Activated CD8-positive, alpha-beta T cell treated with anti-CD3 and anti-CD28 coated beads for 36 hours (primary cell): ENCODE results near the gene SLC27A1. TPM values are rescaled to one million over a fixed set of nuclear protein-coding genes. Genes with fewer than 3 reads are reported as not detected.
"Not testable (repeated sequence)": the region's sequence is repeated elsewhere in the genome, so short reads cannot be mapped to it uniquely, and the experiment has no call there.

Experiments
- ATAC-seq: fragments of 200-7000 bp; cut with Tn5 transposase; one replicate; pipeline ENCODE4 v1.10.0; 2021; ENCODE audit warnings: mild to moderate bottlenecking, moderate library complexity
- CTCF ChIA-PET: fragments of 350-600 bp; sonication (Branson Sonifier 250); formaldehyde crosslinking; loops from one replicate; lab custom pipeline; 2021; ENCODE audit warnings: antibody characterized with exemption; lab: Charles Lee
- POLR2A ChIA-PET: fragments of 350-600 bp; sonication (Branson Sonifier 250); formaldehyde crosslinking; loops from one replicate; lab custom pipeline; 2021; ENCODE audit warnings: antibody characterized with exemption; lab: Charles Lee
- DNase-seq: peaks from one replicate; pipeline ENCODE4 v3.0.0-alpha.2; 2020
- H3K27ac Mint-ChIP-seq: one replicate; pipeline ENCODE4 v1.8.0; 2021; ENCODE audit warnings: mild to moderate bottlenecking, mixed read lengths
- H3K27me3 Mint-ChIP-seq: one replicate; pipeline ENCODE4 v1.8.0; 2021; ENCODE audit warnings: mixed read lengths
- H3K36me3 Mint-ChIP-seq: one replicate; pipeline ENCODE4 v1.8.0; 2021; ENCODE audit warnings: low read depth, mixed read lengths
- H3K4me1 Mint-ChIP-seq: one replicate; pipeline ENCODE4 v1.8.0; 2021; ENCODE audit warnings: low read depth, mixed read lengths
- H3K4me3 Mint-ChIP-seq: one replicate; pipeline ENCODE4 v1.8.0; 2021; ENCODE audit warnings: mild to moderate bottlenecking, moderate library complexity, mixed read lengths
- H3K9me3 Mint-ChIP-seq: one replicate; pipeline ENCODE4 v1.8.0; 2021; ENCODE audit warnings: mixed read lengths
- intact Hi-C: fragments of 100-400 bp; cut with micrococcal nuclease; formaldehyde crosslinking; loops from one replicate; pipeline ENCODE4 v1.10.0; 2022
- total RNA-seq, 2 experiments: library from RNA; stranded (reverse); gene quantifications; one replicate each; pipeline ENCODE4 v1.2.3, GENCODE V29; 2021
- TF ChIP-seq, protein P1 (sequence below): fragments of 200-600 bp; IDR thresholded peaks from one replicate; pipeline ENCODE4 v1.8.0; 2022; ENCODE audit warnings: antibody characterized with exemption, mild to moderate bottlenecking

SLC27A1 gene
- total RNA-seq, 2 experiments from 2014 or later: 3.5 to 3.6 TPM

DNA sequence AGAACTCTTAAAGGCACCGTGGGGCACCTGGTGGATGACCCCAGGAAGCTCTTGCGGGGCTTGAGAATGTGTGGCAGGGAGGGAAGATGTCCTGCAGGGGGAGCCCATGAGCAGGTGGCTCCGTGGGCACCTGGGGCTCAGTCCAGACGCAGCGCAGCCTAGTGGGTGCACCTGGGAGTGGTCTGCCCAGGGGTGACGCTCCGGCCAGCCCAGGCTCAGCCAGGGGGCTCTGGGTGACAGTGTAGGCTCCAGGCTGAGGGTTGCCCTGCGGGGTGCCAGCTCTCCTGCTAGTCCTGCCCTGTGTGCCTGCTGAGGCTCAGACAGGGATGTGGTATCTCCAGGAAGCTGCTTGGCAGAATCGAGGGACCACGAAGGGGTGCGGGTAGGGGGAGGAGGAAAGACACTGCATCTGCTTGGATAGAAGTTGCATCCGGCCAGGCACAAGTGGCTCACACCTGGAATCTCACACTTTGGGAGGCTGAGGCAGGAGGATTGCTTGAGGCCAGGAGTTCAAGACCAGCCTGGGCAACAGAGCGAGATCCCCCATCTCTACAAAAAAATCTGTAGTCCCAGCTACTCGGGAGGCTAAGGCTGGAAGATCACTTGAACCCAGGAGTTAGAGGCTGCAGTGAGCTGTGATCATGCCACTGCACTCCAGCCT lies 26.1 kb downstream of the SLC27A1 start:
- CTCF ChIA-PET: interaction anchor here (0.6 to 4.9 kb wide), 55 partner anchors 8 to 363 kb away, joined by 3 to 32 read pairs (median 5); partner anchors contain the start of genes CCDC194, MVB12A, PGLS and RPL18A
- POLR2A ChIA-PET: interaction anchor here (0.8 to 0.9 kb wide), 3 partner anchors 8 to 60 kb away, joined by 3 to 4 read pairs (median 3); partner anchors contain the start of genes COLGALT1 and PGLS
- intact Hi-C loops: no loop called here
- Mint-ChIP-seq H3K27me3 (no peaks in the 10 kb centered on the region), H3K4me1 (peaks cover 21% of the 10 kb centered on the region), H3K27ac (no peak overlapping the region), H3K9me3 (no peaks in the 10 kb centered on the region), H3K4me3 (no peak overlapping the region), H3K36me3 (no peaks in the 10 kb centered on the region)
- TF ChIP-seq, protein P1, sequence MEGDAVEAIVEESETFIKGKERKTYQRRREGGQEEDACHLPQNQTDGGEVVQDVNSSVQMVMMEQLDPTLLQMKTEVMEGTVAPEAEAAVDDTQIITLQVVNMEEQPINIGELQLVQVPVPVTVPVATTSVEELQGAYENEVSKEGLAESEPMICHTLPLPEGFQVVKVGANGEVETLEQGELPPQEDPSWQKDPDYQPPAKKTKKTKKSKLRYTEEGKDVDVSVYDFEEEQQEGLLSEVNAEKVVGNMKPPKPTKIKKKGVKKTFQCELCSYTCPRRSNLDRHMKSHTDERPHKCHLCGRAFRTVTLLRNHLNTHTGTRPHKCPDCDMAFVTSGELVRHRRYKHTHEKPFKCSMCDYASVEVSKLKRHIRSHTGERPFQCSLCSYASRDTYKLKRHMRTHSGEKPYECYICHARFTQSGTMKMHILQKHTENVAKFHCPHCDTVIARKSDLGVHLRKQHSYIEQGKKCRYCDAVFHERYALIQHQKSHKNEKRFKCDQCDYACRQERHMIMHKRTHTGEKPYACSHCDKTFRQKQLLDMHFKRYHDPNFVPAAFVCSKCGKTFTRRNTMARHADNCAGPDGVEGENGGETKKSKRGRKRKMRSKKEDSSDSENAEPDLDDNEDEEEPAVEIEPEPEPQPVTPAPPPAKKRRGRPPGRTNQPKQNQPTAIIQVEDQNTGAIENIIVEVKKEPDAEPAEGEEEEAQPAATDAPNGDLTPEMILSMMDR: peak; percentile 99
- peak; percentile 92 for DNase-seq
- peak; percentile 100 for ATAC-seq

DNA sequence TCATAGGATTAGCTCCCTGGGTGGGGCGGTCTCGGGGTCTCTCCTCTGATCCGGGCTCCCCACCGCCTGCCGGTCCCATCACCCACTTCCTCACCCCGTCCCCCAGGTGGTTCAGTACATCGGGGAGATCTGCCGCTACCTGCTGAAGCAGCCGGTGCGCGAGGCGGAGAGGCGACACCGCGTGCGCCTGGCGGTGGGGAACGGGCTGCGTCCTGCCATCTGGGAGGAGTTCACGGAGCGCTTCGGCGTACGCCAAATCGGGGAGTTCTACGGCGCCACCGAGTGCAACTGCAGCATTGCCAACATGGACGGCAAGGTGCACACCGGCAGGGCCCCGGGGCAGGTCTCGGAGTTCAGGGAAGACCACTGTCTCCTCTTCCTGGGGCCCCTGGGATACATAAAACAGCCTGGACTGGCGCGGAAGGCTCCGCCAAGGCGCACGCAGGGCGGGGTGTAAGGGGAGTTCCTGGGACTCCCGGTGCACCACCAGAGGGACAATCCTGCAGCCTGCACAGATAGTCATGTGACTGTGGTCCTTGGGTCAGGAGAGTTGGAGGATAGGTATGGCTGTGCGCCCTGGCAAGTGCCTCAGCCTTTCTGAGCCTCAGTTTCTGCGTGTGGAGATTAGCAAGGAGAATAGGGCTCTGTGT lies 26.9 kb downstream of the SLC27A1 start:
- ChIA-PET POLR2A (no interaction called here), CTCF (interaction anchor here (0.6 to 4.9 kb wide), 25 partner anchors 9 to 278 kb away, joined by 3 to 32 read pairs (median 8); partner anchors contain the start of genes CCDC194, MVB12A and PGLS)
- Mint-ChIP-seq H3K27ac (no peak overlapping the region), H3K9me3 (no peaks in the 10 kb centered on the region), H3K36me3 (no peaks in the 10 kb centered on the region), H3K4me3 (no peak overlapping the region), H3K27me3 (no peaks in the 10 kb centered on the region), H3K4me1 (peaks cover 21% of the 10 kb centered on the region)
- ATAC-seq (no peak), DNase-seq (no peak)
- intact Hi-C loops: no loop called here
- TF ChIP-seq, protein P1: no peak

DNA sequence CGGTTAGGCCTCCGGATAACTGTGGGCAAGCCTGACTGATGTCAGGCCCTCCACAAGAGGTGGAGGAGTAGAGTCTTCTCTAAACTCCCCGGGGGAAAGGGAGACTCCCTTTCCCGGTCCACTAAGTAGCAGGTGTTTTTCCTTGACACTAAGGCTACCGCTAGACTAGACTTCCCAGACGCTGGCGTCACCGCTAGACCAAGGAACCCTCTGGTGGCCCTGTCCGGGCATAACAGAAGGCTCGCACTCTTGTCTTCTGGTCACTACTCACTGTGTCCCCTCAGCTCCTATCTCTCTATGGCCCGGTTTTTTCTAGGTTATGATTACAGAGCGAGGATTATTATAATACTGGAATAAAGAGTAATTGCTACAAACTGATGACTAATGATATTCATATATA lies 28.7 kb downstream of the SLC27A1 start:
- H3K4me3 Mint-ChIP-seq, H3K36me3 Mint-ChIP-seq, intact Hi-C loops, DNase-seq, ATAC-seq, H3K9me3 Mint-ChIP-seq, H3K27ac Mint-ChIP-seq, CTCF ChIA-PET, POLR2A ChIA-PET, H3K27me3 Mint-ChIP-seq: not testable (repeated sequence)
- peaks cover 25% of the 10 kb centered on the region for H3K4me1 Mint-ChIP-seq

DNA sequence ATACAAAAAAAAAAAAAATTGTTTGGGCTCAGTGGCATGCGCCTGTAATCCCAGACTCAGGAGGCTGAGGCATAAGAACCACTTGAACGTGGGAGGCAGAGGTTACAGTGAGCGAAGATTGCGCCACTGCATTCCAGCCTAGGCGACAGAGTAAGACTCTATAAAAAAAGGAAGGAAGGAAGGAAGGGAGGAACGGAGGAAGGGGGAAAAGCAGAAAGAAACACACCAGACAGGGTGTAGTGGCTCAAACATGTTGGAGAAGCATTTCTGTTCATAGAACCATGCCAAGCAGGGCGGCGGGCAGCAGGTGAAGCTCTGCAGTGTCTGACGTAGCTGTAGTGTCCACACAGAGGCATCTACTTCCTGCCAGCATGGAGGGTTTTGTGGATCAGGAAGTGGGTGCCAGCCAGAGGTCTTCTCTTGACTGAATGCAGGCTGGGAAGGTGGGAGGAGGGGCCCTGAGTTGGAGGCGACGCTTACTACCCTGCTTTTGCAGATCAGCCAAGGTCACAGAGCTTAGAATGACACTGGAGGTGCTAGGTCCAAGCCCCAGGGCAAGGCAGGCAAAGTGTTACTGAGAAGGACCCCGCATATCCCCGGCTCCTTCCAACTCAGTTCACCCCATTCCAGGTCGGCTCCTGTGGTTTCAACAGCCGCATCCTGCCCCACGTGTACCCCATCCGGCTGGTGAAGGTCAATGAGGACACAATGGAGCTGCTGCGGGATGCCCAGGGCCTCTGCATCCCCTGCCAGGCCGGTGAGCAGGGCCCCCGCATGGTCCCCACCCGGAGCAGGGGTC lies 29.5 kb downstream of the SLC27A1 start:
- DNase-seq: peak; percentile 50
- H3K4me3 Mint-ChIP-seq: no peak overlapping the region

More for the DNA sequence above, 29.5 kb downstream of the SLC27A1 start:
- intact Hi-C loops: no loop called here
- Mint-ChIP-seq H3K27me3 (no peaks in the 10 kb centered on the region), H3K27ac (peak overlapping the region; percentile 78), H3K4me1 (peaks cover 25% of the 10 kb centered on the region), H3K36me3 (no peaks in the 10 kb centered on the region), H3K9me3 (no peaks in the 10 kb centered on the region)
- ChIA-PET CTCF (interaction anchor here (1.2 kb wide), 1 partner anchor 10 kb away, joined by 3 read pairs; no protein-coding TSS in a partner anchor), POLR2A (interaction anchor here (0.7 to 2.0 kb wide), 3 partner anchors 11 to 283 kb away, joined by 3 to 7 read pairs (median 3); partner anchors contain the start of gene PGLS)
- TF ChIP-seq, protein P1: no peak
- peak; percentile 10 for ATAC-seq
